Neural cell (in vitro differentiated cells): ENCODE results near the gene CSNK2A3. TPM values are rescaled to one million over a fixed set of nuclear protein-coding genes. Genes with fewer than 3 reads are reported as not detected.

Experiments
- H2AFZ ChIP-seq: fragments of 200-600, 300-800 bp; sonication (generic), shearing (Covaris generic); 2 replicates; pipeline ENCODE4 v1.6.0; 2014; ENCODE audit warnings: low read depth, mild to moderate bottlenecking, antibody characterized with exemption, low read length, moderate library complexity
- H3F3A ChIP-seq: fragments of 200-600 bp; shearing (Covaris generic); 2 replicates; pipeline ENCODE4 v1.6.1; 2016; ENCODE audit warnings: mild to moderate bottlenecking, moderate library complexity, mixed read lengths, antibody characterized with exemption, low read length; ENCODE audit not compliant: insufficient read depth, poor library complexity, severe bottlenecking
- H3K27ac ChIP-seq: fragments of 200-600, 300-800 bp; sonication (generic), shearing (Covaris generic); 2 replicates; pipeline ENCODE4 v1.5.1; 2014; ENCODE audit warnings: mild to moderate bottlenecking, low read length, moderate library complexity
- H3K27me3 ChIP-seq: fragments of 300-800, 200-600 bp; sonication (generic), shearing (Covaris generic); 2 replicates; pipeline ENCODE4 v1.6.0; 2014; ENCODE audit warnings: mild to moderate bottlenecking, low read depth, low read length, moderate library complexity; ENCODE audit not compliant: insufficient read depth
- H3K36me3 ChIP-seq: fragments of 300-800, 200-600 bp; sonication (generic), shearing (Covaris generic); 2 replicates; pipeline ENCODE4 v1.5.1; 2014; ENCODE audit warnings: mild to moderate bottlenecking, antibody characterized with exemption, low read length, moderate library complexity; ENCODE audit not compliant: insufficient read depth
- H3K4me2 ChIP-seq: fragments of 300-800, 200-600 bp; sonication (generic), shearing (Covaris generic); 2 replicates; pipeline ENCODE4 v1.6.0; 2014; ENCODE audit warnings: mild to moderate bottlenecking, low read length
- H3K4me3 ChIP-seq: fragments of 300-800, 200-600 bp; sonication (generic), shearing (Covaris generic); 2 replicates; pipeline ENCODE4 v1.5.1; 2014; ENCODE audit warnings: mild to moderate bottlenecking, low read length, moderate library complexity
- H3K79me2 ChIP-seq: fragments of 200-600 bp; shearing (Covaris generic); replicated peaks from 2 replicates; pipeline ENCODE4 v1.6.0; 2014; ENCODE audit warnings: mild to moderate bottlenecking, low read length, moderate library complexity; ENCODE audit not compliant: insufficient read depth
- H3K9ac ChIP-seq: fragments of 300-800, 200-600 bp; sonication (generic), shearing (Covaris generic); 2 replicates; pipeline ENCODE4 v1.6.1; 2016; ENCODE audit warnings: mild to moderate bottlenecking, low read length, mixed read lengths
- H3K9me2 ChIP-seq: fragments of 200-600 bp; shearing (Covaris generic); 2 replicates; pipeline ENCODE4 v1.6.1; 2016; ENCODE audit warnings: mild to moderate bottlenecking, low read length, mixed read lengths; ENCODE audit not compliant: insufficient read depth
- H3K9me3 ChIP-seq: fragments of 200-600, 300-800 bp; sonication (generic), shearing (Covaris generic); 2 replicates; pipeline ENCODE4 v1.6.1; 2016; ENCODE audit warnings: mild to moderate bottlenecking, mixed run types, low read length, moderate library complexity, mixed read lengths
- H4K20me1 ChIP-seq: fragments of 200-600 bp; shearing (Covaris generic); 2 replicates; pipeline ENCODE4 v1.6.1; 2016; ENCODE audit warnings: mild to moderate bottlenecking, mixed run types; ENCODE audit not compliant: insufficient read depth
- EP300 ChIP-seq: fragments of 450-650 bp; conservative IDR thresholded peaks from 2 replicates; pipeline ENCODE4 v1.6.1; 2014; ENCODE audit warnings: antibody characterized with exemption, mild to moderate bottlenecking, moderate library complexity; ENCODE audit not compliant: poor library complexity, severe bottlenecking
- EZH2 ChIP-seq: fragments of 200-600, 300-800 bp; shearing (Covaris generic), sonication (generic); IDR thresholded peaks from 2 replicates; pipeline ENCODE4 v1.6.1; 2014; ENCODE audit warnings: antibody characterized with exemption, low read length, borderline replicate concordance, mild to moderate bottlenecking; ENCODE audit not compliant: insufficient read depth, poor library complexity, severe bottlenecking
- MXI1 ChIP-seq: fragments of 450-650 bp; conservative IDR thresholded peaks from 2 replicates; pipeline ENCODE4 v1.6.1; 2014; ENCODE audit warnings: antibody characterized with exemption, mild to moderate bottlenecking; ENCODE audit not compliant: poor library complexity, severe bottlenecking
- POLR2AphosphoS5 ChIP-seq: IDR thresholded peaks from 2 replicates; pipeline ENCODE4 v1.6.1; 2012
- RAD21 ChIP-seq: fragments of 450-650 bp; conservative IDR thresholded peaks from 2 replicates; pipeline ENCODE4 v1.6.1; 2014; ENCODE audit warnings: antibody characterized with exemption, mild to moderate bottlenecking, moderate library complexity
- SMC3 ChIP-seq: fragments of 450-650 bp; conservative IDR thresholded peaks from 2 replicates; pipeline ENCODE4 v1.6.1; 2014; ENCODE audit warnings: antibody characterized with exemption, mild to moderate bottlenecking, moderate library complexity; ENCODE audit not compliant: poor library complexity
- TAF1 ChIP-seq: IDR thresholded peaks from 2 replicates; pipeline ENCODE4 v1.6.1; 2012; ENCODE audit warnings: low read depth
- polyA plus RNA-seq: library from polyadenylated mRNA; depleted of rRNA; stranded (reverse); fragments of >200 nt; gene quantifications from 2 replicates; pipeline ENCODE4 v1.2.3, GENCODE V29; 2014
- TF ChIP-seq, protein P1 (sequence below): IDR thresholded peaks from 2 replicates; pipeline ENCODE4 v1.6.1; 2012; ENCODE audit warnings: borderline replicate concordance
- TF ChIP-seq, protein P2 (sequence below): fragments of 450-650 bp; IDR thresholded peaks from 2 replicates; pipeline ENCODE4 v1.5.1; 2014; ENCODE audit warnings: antibody characterized with exemption, mild to moderate bottlenecking, moderate library complexity; ENCODE audit not compliant: poor library complexity, severe bottlenecking

The CSNK2A3 gene
- polyA plus RNA-seq, 1 donor from 2014 or later: 2.1 TPM

DNA sequence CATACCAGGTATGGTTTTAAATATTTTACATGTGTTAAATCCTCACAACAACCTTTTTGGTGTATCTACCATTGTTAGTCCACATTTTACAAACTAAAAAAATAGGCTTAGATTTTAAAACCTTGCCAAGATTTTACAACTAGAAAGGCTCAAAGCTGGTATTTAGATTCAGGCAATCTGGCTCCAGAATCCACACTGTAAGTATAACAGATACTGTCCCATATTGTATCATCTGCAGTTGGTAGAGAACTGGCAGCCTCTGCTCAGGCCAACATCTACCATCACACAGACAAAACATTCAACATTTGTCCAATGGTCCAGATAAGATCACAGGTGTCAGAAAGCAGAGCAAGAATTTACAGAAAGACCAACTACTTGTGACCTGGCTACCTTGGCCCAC, 30.9 kb downstream of the CSNK2A3 start:
- no peak for TF ChIP-seq EZH2
- no peak for TF ChIP-seq MXI1
- no peak for TF ChIP-seq RAD21
- TF ChIP-seq, protein P1, sequence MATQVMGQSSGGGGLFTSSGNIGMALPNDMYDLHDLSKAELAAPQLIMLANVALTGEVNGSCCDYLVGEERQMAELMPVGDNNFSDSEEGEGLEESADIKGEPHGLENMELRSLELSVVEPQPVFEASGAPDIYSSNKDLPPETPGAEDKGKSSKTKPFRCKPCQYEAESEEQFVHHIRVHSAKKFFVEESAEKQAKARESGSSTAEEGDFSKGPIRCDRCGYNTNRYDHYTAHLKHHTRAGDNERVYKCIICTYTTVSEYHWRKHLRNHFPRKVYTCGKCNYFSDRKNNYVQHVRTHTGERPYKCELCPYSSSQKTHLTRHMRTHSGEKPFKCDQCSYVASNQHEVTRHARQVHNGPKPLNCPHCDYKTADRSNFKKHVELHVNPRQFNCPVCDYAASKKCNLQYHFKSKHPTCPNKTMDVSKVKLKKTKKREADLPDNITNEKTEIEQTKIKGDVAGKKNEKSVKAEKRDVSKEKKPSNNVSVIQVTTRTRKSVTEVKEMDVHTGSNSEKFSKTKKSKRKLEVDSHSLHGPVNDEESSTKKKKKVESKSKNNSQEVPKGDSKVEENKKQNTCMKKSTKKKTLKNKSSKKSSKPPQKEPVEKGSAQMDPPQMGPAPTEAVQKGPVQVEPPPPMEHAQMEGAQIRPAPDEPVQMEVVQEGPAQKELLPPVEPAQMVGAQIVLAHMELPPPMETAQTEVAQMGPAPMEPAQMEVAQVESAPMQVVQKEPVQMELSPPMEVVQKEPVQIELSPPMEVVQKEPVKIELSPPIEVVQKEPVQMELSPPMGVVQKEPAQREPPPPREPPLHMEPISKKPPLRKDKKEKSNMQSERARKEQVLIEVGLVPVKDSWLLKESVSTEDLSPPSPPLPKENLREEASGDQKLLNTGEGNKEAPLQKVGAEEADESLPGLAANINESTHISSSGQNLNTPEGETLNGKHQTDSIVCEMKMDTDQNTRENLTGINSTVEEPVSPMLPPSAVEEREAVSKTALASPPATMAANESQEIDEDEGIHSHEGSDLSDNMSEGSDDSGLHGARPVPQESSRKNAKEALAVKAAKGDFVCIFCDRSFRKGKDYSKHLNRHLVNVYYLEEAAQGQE: no peak
- no peak for TF ChIP-seq EP300
- TF ChIP-seq, protein P2, sequence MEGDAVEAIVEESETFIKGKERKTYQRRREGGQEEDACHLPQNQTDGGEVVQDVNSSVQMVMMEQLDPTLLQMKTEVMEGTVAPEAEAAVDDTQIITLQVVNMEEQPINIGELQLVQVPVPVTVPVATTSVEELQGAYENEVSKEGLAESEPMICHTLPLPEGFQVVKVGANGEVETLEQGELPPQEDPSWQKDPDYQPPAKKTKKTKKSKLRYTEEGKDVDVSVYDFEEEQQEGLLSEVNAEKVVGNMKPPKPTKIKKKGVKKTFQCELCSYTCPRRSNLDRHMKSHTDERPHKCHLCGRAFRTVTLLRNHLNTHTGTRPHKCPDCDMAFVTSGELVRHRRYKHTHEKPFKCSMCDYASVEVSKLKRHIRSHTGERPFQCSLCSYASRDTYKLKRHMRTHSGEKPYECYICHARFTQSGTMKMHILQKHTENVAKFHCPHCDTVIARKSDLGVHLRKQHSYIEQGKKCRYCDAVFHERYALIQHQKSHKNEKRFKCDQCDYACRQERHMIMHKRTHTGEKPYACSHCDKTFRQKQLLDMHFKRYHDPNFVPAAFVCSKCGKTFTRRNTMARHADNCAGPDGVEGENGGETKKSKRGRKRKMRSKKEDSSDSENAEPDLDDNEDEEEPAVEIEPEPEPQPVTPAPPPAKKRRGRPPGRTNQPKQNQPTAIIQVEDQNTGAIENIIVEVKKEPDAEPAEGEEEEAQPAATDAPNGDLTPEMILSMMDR: no peak
- no peak for TF ChIP-seq SMC3
- TF ChIP-seq TAF1: no peak
- TF ChIP-seq POLR2AphosphoS5: no peak
- Histone ChIP-seq H3K4me3 (no peak overlapping the region), H3K9me3 (peaks cover 5% of the 10 kb centered on the region), H3K4me2 (no peak overlapping the region), H2AFZ (no peak overlapping the region), H3F3A (no peaks in the 10 kb centered on the region), H3K27me3 (no peaks in the 10 kb centered on the region), H3K9ac (no peak overlapping the region), H3K27ac (no peak overlapping the region), H3K79me2 (no peaks in the 10 kb centered on the region), H4K20me1 (no peaks in the 10 kb centered on the region), H3K36me3 (no peaks in the 10 kb centered on the region), H3K9me2 (no peaks in the 10 kb centered on the region)

DNA sequence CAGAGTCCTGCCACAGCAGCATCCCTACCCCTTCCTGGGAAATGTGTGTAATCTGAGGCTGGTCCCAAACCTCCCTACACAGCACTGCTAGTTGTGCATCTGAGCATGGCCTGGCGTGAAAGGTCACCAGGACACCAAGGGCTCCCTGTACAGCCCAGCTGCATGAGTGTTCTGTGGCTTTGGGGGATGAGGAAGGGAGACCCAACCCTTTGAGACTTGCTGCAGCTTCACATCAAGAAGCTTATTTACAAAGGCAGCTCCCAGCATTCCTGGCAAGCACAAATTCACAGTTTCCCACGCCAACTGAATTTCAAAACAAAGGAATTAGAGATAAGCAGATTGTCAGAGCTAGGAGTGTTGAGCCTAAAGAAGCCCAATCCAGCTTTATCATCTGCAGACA, 32.2 kb downstream of the CSNK2A3 start:
- Histone ChIP-seq H3K27me3 (no peaks in the 10 kb centered on the region), H3K4me3 (no peak overlapping the region), H3K9me3 (peaks cover 5% of the 10 kb centered on the region), H3K9ac (no peak overlapping the region), H3K27ac (no peak overlapping the region), H3K36me3 (no peaks in the 10 kb centered on the region), H2AFZ (no peak overlapping the region), H3K4me2 (no peak overlapping the region), H3K9me2 (no peaks in the 10 kb centered on the region), H3F3A (no peaks in the 10 kb centered on the region), H3K79me2 (no peaks in the 10 kb centered on the region), H4K20me1 (no peaks in the 10 kb centered on the region)
- no peak for TF ChIP-seq EZH2
- no peak for TF ChIP-seq SMC3
- no peak for TF ChIP-seq TAF1
- TF ChIP-seq POLR2AphosphoS5: no peak
- no peak for TF ChIP-seq RAD21
- TF ChIP-seq EP300: no peak
- no peak for TF ChIP-seq MXI1
- TF ChIP-seq, protein P2: no peak
- TF ChIP-seq, protein P1: no peak
